GM18868 (cell line): Measurements from ENCODE around the gene LCLAT1.
"Not testable (repeated sequence)": the region's sequence is repeated elsewhere in the genome, so short reads cannot be mapped to it uniquely, and the experiment has no call there.

ENCODE experiments used
- ATAC-seq: cut with Tn5 transposase; IDR thresholded peaks from one replicate; pipeline ENCODE4 v1.9.1; 2021; ENCODE audit warnings: mild to moderate bottlenecking, moderate library complexity; ENCODE audit not compliant: unreplicated experiment

Gene LCLAT1

GRCh38 chr2:30633039-30633438 is 186.0 kb downstream of the LCLAT1 start:
- ATAC-seq: no peak

- no peak for ATAC-seq
Observed at GRCh38 chr2:30636311-30636710, 189.3 kb downstream of the LCLAT1 start.

- no peak for ATAC-seq
Observed at GRCh38 chr2:30639836-30640235, 192.8 kb downstream of the LCLAT1 start.

GRCh38 chr2:30641765-30642345 is 194.8 kb downstream of the LCLAT1 start:
- no peak for ATAC-seq

- ATAC-seq: not testable (repeated sequence)
Observed at GRCh38 chr2:30643013-30643412, 196.0 kb downstream of the LCLAT1 start.

GRCh38 chr2:30643674-30644073 is 196.6 kb downstream of the LCLAT1 start:
- no peak for ATAC-seq

- no peak for ATAC-seq
Observed at GRCh38 chr2:30645081-30645744, 198.2 kb downstream of the LCLAT1 start.

- ATAC-seq: no peak
Observed at GRCh38 chr2:30645745-30646119, 198.7 kb downstream of the LCLAT1 start.

- no peak for ATAC-seq
Observed at GRCh38 chr2:30647752-30648457, 200.9 kb downstream of the LCLAT1 start.

- no peak for ATAC-seq
Observed at GRCh38 chr2:30649278-30649677, 202.2 kb downstream of the LCLAT1 start.

GRCh38 chr2:30649828-30650227 is 202.8 kb downstream of the LCLAT1 start:
- ATAC-seq: no peak

GRCh38 chr2:30652271-30652915 is 205.3 kb downstream of the LCLAT1 start:
- ATAC-seq: no peak

- ATAC-seq: no peak
Observed at GRCh38 chr2:30653847-30654246, 206.8 kb downstream of the LCLAT1 start.

GRCh38 chr2:30654404-30654803 is 207.4 kb downstream of the LCLAT1 start:
- no peak for ATAC-seq

- ATAC-seq: no peak
Observed at GRCh38 chr2:30655211-30655610, 208.2 kb downstream of the LCLAT1 start.

GRCh38 chr2:30655660-30656059 is 208.6 kb downstream of the LCLAT1 start:
- no peak for ATAC-seq

GRCh38 chr2:30656079-30656478 is 209.0 kb downstream of the LCLAT1 start:
- ATAC-seq: no peak

GRCh38 chr2:30661173-30662107 is 214.4 kb downstream of the LCLAT1 start:
- no peak for ATAC-seq

GRCh38 chr2:30662268-30663131 is 215.5 kb downstream of the LCLAT1 start:
- no peak for ATAC-seq

GRCh38 chr2:30663321-30663720 is 216.3 kb downstream of the LCLAT1 start:
- no peak for ATAC-seq
